SK-N-SH (cell line): ENCODE measurements around the gene MTF2. TPM values are rescaled to one million over a fixed set of nuclear protein-coding genes. Genes with fewer than 3 reads are reported as not detected.

Experiments used
- CTCF ChIA-PET: fragments of 300-600, 350-600 bp; formaldehyde crosslinking; extraction: SDS; loops from one replicate; lab custom pipeline; 2021; lab: Yijun Ruan, JAX
- POLR2A ChIA-PET: fragments of 350-600 bp; sonication (Branson Sonifier 250); formaldehyde crosslinking; extraction: SDS; loops from one replicate; lab custom pipeline; 2020; ENCODE audit warnings: antibody characterized with exemption, inconsistent platforms; lab: Yijun Ruan, JAX
- DNase-seq: peaks from one replicate; pipeline ENCODE4 v3.0.0; 2012
- H2AFZ ChIP-seq: fragments of 200-600 bp; sonication (generic); 2 replicates; pipeline ENCODE4 v1.8.1; 2016; ENCODE audit warnings: antibody characterized with exemption, mild to moderate bottlenecking, low read depth
- H3F3A ChIP-seq: fragments of 200-600 bp; sonication (generic); replicated peaks from 2 replicates; pipeline ENCODE3; 2016; ENCODE audit warnings: antibody characterized with exemption, mild to moderate bottlenecking; ENCODE audit not compliant: insufficient read depth
- H3K27ac ChIP-seq, 2 experiments: fragments of 200-500 bp in 1 of 2; fragments of 200-600 bp in 1 of 2; sonication (Bioruptor generic) in 1 of 2; sonication (generic), shearing (Covaris generic) in 1 of 2; 2 replicates each; pipeline versions ENCODE4 v1.5.1 to v1.6.1; 2014 to 2016; ENCODE audit warnings: low read depth in 2 of 2, inconsistent platforms in 1 of 2, low read length in 1 of 2, mild to moderate bottlenecking in 1 of 2, mixed read lengths in 1 of 2
- H3K27me3 ChIP-seq: fragments of 200-600 bp; sonication (generic), shearing (Covaris generic); 2 replicates; pipeline ENCODE4 v1.6.1; 2016; ENCODE audit warnings: mixed run types; ENCODE audit not compliant: insufficient read depth
- H3K36me3 ChIP-seq, 2 experiments: fragments of 200-500 bp in 1 of 2; fragments of 200-600 bp in 1 of 2; sonication (Bioruptor generic) in 1 of 2; sonication (generic) in 1 of 2; replicated peaks in 1 of 2; 2 replicates each; pipeline versions ENCODE3 to v1.5.1; 2014 to 2016; ENCODE audit warnings: low read length in 1 of 2, mild to moderate bottlenecking in 1 of 2; ENCODE audit not compliant: insufficient read depth in 2 of 2, control insufficient read depth in 1 of 2
- H3K4me1 ChIP-seq, 2 experiments: fragments of 200-500 bp in 1 of 2; fragments of 200-600 bp in 1 of 2; sonication (Bioruptor generic) in 1 of 2; sonication (generic), shearing (Covaris generic) in 1 of 2; 2 replicates each; pipeline versions ENCODE4 v1.5.1 to v1.6.1; 2014 to 2016; ENCODE audit warnings: low read depth in 1 of 2, low read length in 1 of 2, mixed run types in 1 of 2; ENCODE audit not compliant: insufficient read depth in 2 of 2, control insufficient read depth in 1 of 2
- H3K4me2 ChIP-seq: fragments of 200-600 bp; sonication (generic), shearing (Covaris generic); 2 replicates; pipeline ENCODE4 v1.6.1; 2017; ENCODE audit warnings: mixed run types
- H3K4me3 ChIP-seq, 2 experiments: fragments of 200-500 bp in 1 of 2; fragments of 200-600 bp in 1 of 2; sonication (Bioruptor generic) in 1 of 2; sonication (generic), shearing (Covaris generic) in 1 of 2; 2 replicates each; pipeline versions ENCODE4 v1.5.1 to v1.8.1; 2014 to 2016; ENCODE audit warnings: low read depth in 2 of 2, inconsistent platforms in 1 of 2, low read length in 1 of 2, mild to moderate bottlenecking in 1 of 2, mixed read lengths in 1 of 2, moderate library complexity in 1 of 2
- H3K79me2 ChIP-seq: fragments of 200-600 bp; sonication (generic); 2 replicates; pipeline ENCODE4 v1.8.1; 2017; ENCODE audit warnings: mild to moderate bottlenecking; ENCODE audit not compliant: insufficient read depth
- H3K9ac ChIP-seq: fragments of 200-600 bp; sonication (generic); 2 replicates; pipeline ENCODE4 v1.6.1; 2017; ENCODE audit warnings: mixed run types
- H3K9me2 ChIP-seq: fragments of 200-600 bp; sonication (generic); 2 replicates; pipeline ENCODE4 v1.6.1; 2017; ENCODE audit warnings: mixed run types
- H3K9me3 ChIP-seq: fragments of 200-600 bp; sonication (generic); 2 replicates; pipeline ENCODE4 v1.6.1; 2017; ENCODE audit warnings: mixed run types, mild to moderate bottlenecking, moderate library complexity
- H4K20me1 ChIP-seq: fragments of 200-600 bp; sonication (generic); 2 replicates; pipeline ENCODE4 v1.6.1; 2017; ENCODE audit warnings: mild to moderate bottlenecking, mixed run types; ENCODE audit not compliant: insufficient read depth
- CHD2 ChIP-seq: fragments of 150-350 bp; IDR thresholded peaks from 2 replicates; pipeline ENCODE4 v1.6.1; 2018; ENCODE audit warnings: low read length; ENCODE audit not compliant: partially characterized antibody
- CTCF ChIP-seq: fragments of 200-600 bp; sonication (generic); IDR thresholded peaks from 2 replicates; pipeline ENCODE4 v1.6.1; 2017; ENCODE audit warnings: antibody characterized with exemption, mild to moderate bottlenecking, moderate library complexity
- ELF1 ChIP-seq: IDR thresholded peaks from 2 replicates; pipeline ENCODE4 v1.4.0; 2012
- FOSL2 ChIP-seq: IDR thresholded peaks from 2 replicates; pipeline ENCODE4 v1.4.0; 2012; ENCODE audit warnings: low read depth, mild to moderate bottlenecking, moderate library complexity, borderline replicate concordance
- FOXJ3 ChIP-seq: sonication (generic); formaldehyde crosslinking; IDR thresholded peaks from 2 replicates; pipeline ENCODE4 v1.5.1; 2020; ENCODE audit warnings: mild to moderate bottlenecking, missing genetic modification reagents
- GATA2 ChIP-seq: sonication (generic); formaldehyde crosslinking; IDR thresholded peaks from 2 replicates; pipeline ENCODE4 v1.5.0; 2020; ENCODE audit warnings: mild to moderate bottlenecking, missing genetic modification reagents
- IRF3 ChIP-seq: fragments of 150-350 bp; IDR thresholded peaks from 2 replicates; pipeline ENCODE4 v1.6.1; 2016; ENCODE audit warnings: mild to moderate bottlenecking, low read depth, low read length
- JUND ChIP-seq: IDR thresholded peaks from 2 replicates; pipeline ENCODE4 v1.4.0; 2012
- PBX3 ChIP-seq: IDR thresholded peaks from 2 replicates; pipeline ENCODE4; 2012
- RFX5 ChIP-seq: IDR thresholded peaks from 2 replicates; pipeline ENCODE4 v1.6.1; 2012; ENCODE audit warnings: mild to moderate bottlenecking, improper control_type of control experiment, low read length
- RXRA ChIP-seq: IDR thresholded peaks from 2 replicates; pipeline ENCODE4 v1.4.0; 2012; ENCODE audit warnings: low read depth, mild to moderate bottlenecking, borderline replicate concordance
- SIN3A ChIP-seq: IDR thresholded peaks from 2 replicates; pipeline ENCODE4 v1.6.1; 2012; ENCODE audit warnings: low read depth, mild to moderate bottlenecking, low read length, moderate library complexity, borderline replicate concordance
- SMC3 ChIP-seq: IDR thresholded peaks from 2 replicates; pipeline ENCODE4 v1.6.1; 2012; ENCODE audit warnings: low read depth, low read length, improper control_type of control experiment
- USF1 ChIP-seq: IDR thresholded peaks from 2 replicates; pipeline ENCODE4 v1.4.0; 2012; ENCODE audit warnings: low read depth, borderline replicate concordance
- ZBTB33 ChIP-seq: IDR thresholded peaks from 2 replicates; pipeline ENCODE4 v1.4.0; 2012; ENCODE audit warnings: low read depth, borderline replicate concordance
- WGBS: methylation state at CpG from one replicate; pipeline ENCODE4 v1.1.6; 2017; ENCODE audit warnings: low lambda C conversion rate; 5-methylcytosine and 5-hydroxymethylcytosine counted together
- polyA plus RNA-seq, 3 experiments: library from polyadenylated mRNA; depleted of rRNA; stranded (reverse); fragments of >200 nt; gene quantifications; 2 replicates each; pipeline ENCODE4 v1.2.3, GENCODE V29; 2012
- TF ChIP-seq, protein P1 (sequence below): IDR thresholded peaks from 2 replicates; pipeline ENCODE4 v1.6.1; 2012; ENCODE audit warnings: mild to moderate bottlenecking, low read depth, low read length, moderate library complexity
- TF ChIP-seq, protein P2 (sequence below): IDR thresholded peaks from 2 replicates; pipeline ENCODE4 v1.4.0; 2012; ENCODE audit warnings: low read depth
- TF ChIP-seq, protein P3 (sequence below): fragments of 150-350 bp; IDR thresholded peaks from 2 replicates; pipeline ENCODE4 v1.6.1; 2017; ENCODE audit warnings: antibody characterized with exemption, low read length, low read depth, borderline replicate concordance

Gene MTF2
- polyA plus RNA-seq (2012; rRNA removed): 11.9 and 15.3 TPM in 2 replicates
- 16.1 and 16.2 TPM in 2 replicates for polyA plus RNA-seq (2012; cell fraction: cytosol; rRNA removed)
- 6.3 and 12.7 TPM in 2 replicates for polyA plus RNA-seq (2012; cell fraction: nucleus; rRNA removed)

GRCh38 chr1:93078986-93079654 lies at the start of gene MTF2:
TSS of gene MTF2 (plus strand) at chr1:93079283. CDS start at chr1:93079527, 244 bp downstream.
- CTCF ChIA-PET: interaction anchor here (1.0 to 2.5 kb wide), 4 partner anchors 11 to 32 kb away, joined by 3 to 9 read pairs (median 5); no protein-coding TSS in a partner anchor
- WGBS: under 1% methylated on average over 29 of the region's 49 CpGs
- peaks cover 0 to 6% of the 10 kb centered on the region in 2 experiments; a peak in 2 of 4 replicates for H3K4me1 ChIP-seq
- peak; percentile 90 for DNase-seq
- POLR2A ChIA-PET: interaction anchor here (0.8 to 2.5 kb wide), 11 partner anchors 11 to 266 kb away, joined by 3 to 13 read pairs (median 4); partner anchors contain the start of genes DIPK1A and DR1
- peak within 1 kb of the TSS; percentile 96 for H3K9ac ChIP-seq
- peaks cover 3 to 15% of the 10 kb centered on the region in 2 experiments for H3K36me3 ChIP-seq
- peak within 1 kb of the TSS; percentile 96 for H2AFZ ChIP-seq
- peaks cover 21% of the 10 kb centered on the region; the same call in 1 of the 2 replicates for H4K20me1 ChIP-seq
- peaks cover 50% of the 10 kb centered on the region for H3K79me2 ChIP-seq
- peak within 1 kb of the TSS; percentile 78 to 96 for H3K27ac ChIP-seq
- peak within 1 kb of the TSS; percentile 84 for H3K4me2 ChIP-seq
- no peaks in the 10 kb centered on the region for H3K9me2 ChIP-seq
- H3K9me3 ChIP-seq: peaks cover 4% of the 10 kb centered on the region; the same call in 1 of the 2 replicates
- peaks cover 29% of the 10 kb centered on the region for H3F3A ChIP-seq
- H3K27me3 ChIP-seq: no peaks in the 10 kb centered on the region
- peak within 1 kb of the TSS; percentile 86 to 87 for H3K4me3 ChIP-seq
- peak; percentile 99 for TF ChIP-seq CHD2
- TF ChIP-seq USF1: 0 out of 2 replicates have a peak, but pooled peaks have one; percentile 27
- peak; percentile 97 for TF ChIP-seq PBX3
- TF ChIP-seq FOXJ3: peak; percentile 87
- TF ChIP-seq RXRA: peak; percentile 64; the same call in 1 of the 2 replicates
- TF ChIP-seq, protein P1, sequence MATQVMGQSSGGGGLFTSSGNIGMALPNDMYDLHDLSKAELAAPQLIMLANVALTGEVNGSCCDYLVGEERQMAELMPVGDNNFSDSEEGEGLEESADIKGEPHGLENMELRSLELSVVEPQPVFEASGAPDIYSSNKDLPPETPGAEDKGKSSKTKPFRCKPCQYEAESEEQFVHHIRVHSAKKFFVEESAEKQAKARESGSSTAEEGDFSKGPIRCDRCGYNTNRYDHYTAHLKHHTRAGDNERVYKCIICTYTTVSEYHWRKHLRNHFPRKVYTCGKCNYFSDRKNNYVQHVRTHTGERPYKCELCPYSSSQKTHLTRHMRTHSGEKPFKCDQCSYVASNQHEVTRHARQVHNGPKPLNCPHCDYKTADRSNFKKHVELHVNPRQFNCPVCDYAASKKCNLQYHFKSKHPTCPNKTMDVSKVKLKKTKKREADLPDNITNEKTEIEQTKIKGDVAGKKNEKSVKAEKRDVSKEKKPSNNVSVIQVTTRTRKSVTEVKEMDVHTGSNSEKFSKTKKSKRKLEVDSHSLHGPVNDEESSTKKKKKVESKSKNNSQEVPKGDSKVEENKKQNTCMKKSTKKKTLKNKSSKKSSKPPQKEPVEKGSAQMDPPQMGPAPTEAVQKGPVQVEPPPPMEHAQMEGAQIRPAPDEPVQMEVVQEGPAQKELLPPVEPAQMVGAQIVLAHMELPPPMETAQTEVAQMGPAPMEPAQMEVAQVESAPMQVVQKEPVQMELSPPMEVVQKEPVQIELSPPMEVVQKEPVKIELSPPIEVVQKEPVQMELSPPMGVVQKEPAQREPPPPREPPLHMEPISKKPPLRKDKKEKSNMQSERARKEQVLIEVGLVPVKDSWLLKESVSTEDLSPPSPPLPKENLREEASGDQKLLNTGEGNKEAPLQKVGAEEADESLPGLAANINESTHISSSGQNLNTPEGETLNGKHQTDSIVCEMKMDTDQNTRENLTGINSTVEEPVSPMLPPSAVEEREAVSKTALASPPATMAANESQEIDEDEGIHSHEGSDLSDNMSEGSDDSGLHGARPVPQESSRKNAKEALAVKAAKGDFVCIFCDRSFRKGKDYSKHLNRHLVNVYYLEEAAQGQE: peak; percentile 78
- no peak for TF ChIP-seq CTCF
- no peak; the same call in 1 of the 2 replicates for TF ChIP-seq IRF3
- TF ChIP-seq JUND: peak; percentile 73; the same call in 1 of the 2 replicates
- peak; percentile 31 for TF ChIP-seq SMC3
- peak; percentile 74 for TF ChIP-seq RFX5
- peak; percentile 76 for TF ChIP-seq ELF1
- 0 out of 2 replicates have a peak, but pooled peaks have one; percentile 15 for TF ChIP-seq ZBTB33
- peak; percentile 97 for TF ChIP-seq SIN3A
- TF ChIP-seq, protein P2, sequence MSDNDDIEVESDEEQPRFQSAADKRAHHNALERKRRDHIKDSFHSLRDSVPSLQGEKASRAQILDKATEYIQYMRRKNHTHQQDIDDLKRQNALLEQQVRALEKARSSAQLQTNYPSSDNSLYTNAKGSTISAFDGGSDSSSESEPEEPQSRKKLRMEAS: peak; percentile 97
- TF ChIP-seq, protein P3, sequence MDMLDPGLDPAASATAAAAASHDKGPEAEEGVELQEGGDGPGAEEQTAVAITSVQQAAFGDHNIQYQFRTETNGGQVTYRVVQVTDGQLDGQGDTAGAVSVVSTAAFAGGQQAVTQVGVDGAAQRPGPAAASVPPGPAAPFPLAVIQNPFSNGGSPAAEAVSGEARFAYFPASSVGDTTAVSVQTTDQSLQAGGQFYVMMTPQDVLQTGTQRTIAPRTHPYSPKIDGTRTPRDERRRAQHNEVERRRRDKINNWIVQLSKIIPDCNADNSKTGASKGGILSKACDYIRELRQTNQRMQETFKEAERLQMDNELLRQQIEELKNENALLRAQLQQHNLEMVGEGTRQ: no peak
- TF ChIP-seq FOSL2: peak; percentile 52; the same call in 1 of the 2 replicates
- TF ChIP-seq GATA2 (CRISPR knock-in tag): peak; percentile 48
